K562 (cell line): ENCODE results near the gene PIGV. TPM values are rescaled to one million over a fixed set of nuclear protein-coding genes. Genes with fewer than 3 reads are reported as not detected.
"Not testable (repeated sequence)": the region's sequence is repeated elsewhere in the genome, so short reads cannot be mapped to it uniquely, and the experiment has no call there.

ENCODE experiments used
- ATAC-seq: fragments of 200-7000 bp; cut with Tn5 transposase; 3 replicates; pipeline ENCODE4 v1.9.1; 2020; ENCODE audit warnings: moderate library complexity
- BruUV-seq: library from RNA; stranded (reverse); fragments of 400-500 nt; replicated peaks from 2 replicates; lab custom pipeline; 2021; lab: Mats Ljungman, UMichigan
- CTCF ChIA-PET: fragments of 300-600 bp; formaldehyde crosslinking; extraction: SDS; loops from one replicate; lab custom pipeline; 2021; ENCODE audit warnings: low intra/inter-chr PET ratio; lab: Yijun Ruan, JAX
- POLR2A ChIA-PET: fragments of 300-600, 350-650 bp; sonication (Branson Sonifier 250); formaldehyde crosslinking; extraction: SDS; loops from one replicate; lab custom pipeline; 2021; ENCODE audit warnings: antibody characterized with exemption, inconsistent platforms; lab: Yijun Ruan, JAX
- DNase-seq, 4 experiments: peaks; one replicate each; pipeline versions ENCODE4 v3.0.0 to v3.0.0-alpha.2; 2011 to 2018; ENCODE audit warnings: low spot score in 3 of 4, mixed read lengths in 3 of 4; ENCODE audit errors: extremely low read depth in 1 of 4
- FAIRE-seq: peaks from 2 replicates; lab custom pipeline; 2011; peaks lifted over from hg19 to GRCh38; lab: Jason Lieb, UNC
- H2AFZ ChIP-seq: 2 replicates; pipeline ENCODE4 v1.6.0; 2011; ENCODE audit warnings: low read depth, low read length, control low read depth, inconsistent platforms
- H3K27ac ChIP-seq: fragments of 200-600 bp; 3 replicates; pipeline ENCODE4 v1.8.0; 2011; ENCODE audit warnings: low read depth, mild to moderate bottlenecking, control low read depth, inconsistent platforms, low read length, moderate library complexity, mixed read lengths; ENCODE audit errors: extremely low read depth
- H3K27me3 ChIP-seq, 2 experiments: fragments of 300-600 bp in 1 of 2; 2 replicates in 1 of 2; 3 replicates in 1 of 2; pipeline versions ENCODE4 v1.6.0 to v1.8.0; 2011; ENCODE audit warnings: inconsistent platforms in 2 of 2, low read length in 2 of 2, mild to moderate bottlenecking in 1 of 2, mixed read lengths in 1 of 2, moderate library complexity in 1 of 2; ENCODE audit not compliant: control insufficient read depth in 2 of 2, insufficient read depth in 2 of 2
- H3K36me3 ChIP-seq: fragments of 300-600 bp; 3 replicates; pipeline ENCODE4 v1.8.0; 2011; ENCODE audit warnings: mild to moderate bottlenecking, low read length, inconsistent platforms; ENCODE audit not compliant: control insufficient read depth, insufficient read depth
- H3K4me1 ChIP-seq, 2 experiments: fragments of 200-600 bp in 1 of 2; replicated peaks in 1 of 2; 2 replicates in 1 of 2; 3 replicates in 1 of 2; pipeline versions ENCODE4 v1.5.1 to v1.8.0; 2011; ENCODE audit warnings: inconsistent platforms in 2 of 2, low read length in 2 of 2, mild to moderate bottlenecking in 1 of 2, mixed read lengths in 1 of 2, moderate library complexity in 1 of 2; ENCODE audit not compliant: control insufficient read depth in 2 of 2, insufficient read depth in 2 of 2
- H3K4me2 ChIP-seq: 2 replicates; pipeline ENCODE4 v1.6.1; 2011; ENCODE audit warnings: low read length, control low read depth, inconsistent platforms, mixed read lengths; ENCODE audit not compliant: insufficient read depth
- H3K4me3 ChIP-seq: fragments of 200-600 bp; sonication (generic), shearing (Covaris generic); 2 replicates; pipeline ENCODE4 v1.5.1; 2016; ENCODE audit warnings: control low read depth, inconsistent platforms
- H3K79me2 ChIP-seq: fragments of 200-600 bp; 3 replicates; pipeline ENCODE4 v1.8.0; 2011; ENCODE audit warnings: low read length, inconsistent platforms; ENCODE audit not compliant: control insufficient read depth, insufficient read depth
- H3K9ac ChIP-seq, 2 experiments: 2 replicates each; pipeline versions ENCODE4 v1.6.0 to v1.6.1; 2011; ENCODE audit warnings: low read depth in 2 of 2, low read length in 2 of 2, control low read depth in 1 of 2, inconsistent platforms in 1 of 2, mild to moderate bottlenecking in 1 of 2, mixed read lengths in 1 of 2; ENCODE audit not compliant: insufficient read depth in 1 of 2
- H3K9me1 ChIP-seq: one replicate; pipeline ENCODE4 v1.6.0; 2011; ENCODE audit warnings: inconsistent platforms, mild to moderate bottlenecking, low read length, moderate library complexity; ENCODE audit not compliant: control insufficient read depth, insufficient read depth
- H3K9me3 ChIP-seq: replicated peaks from 2 replicates; pipeline ENCODE4 v1.5.1; 2011; ENCODE audit warnings: low read depth, low read length, inconsistent platforms; ENCODE audit not compliant: control insufficient read depth, insufficient read depth
- H4K20me1 ChIP-seq: replicated peaks from 2 replicates; pipeline ENCODE4 v1.6.1; 2011; ENCODE audit warnings: low read length, inconsistent platforms, mixed read lengths; ENCODE audit not compliant: control insufficient read depth, insufficient read depth
- CREB3 ChIP-seq: fragments of 450-650 bp; conservative IDR thresholded peaks from 2 replicates; pipeline ENCODE4 v1.6.1; 2016; ENCODE audit warnings: missing genetic modification characterization, low read depth, mild to moderate bottlenecking, missing compliant biosample characterization, moderate library complexity
- EP400 ChIP-seq: fragments of 450-650 bp; IDR thresholded peaks from 2 replicates; pipeline ENCODE4 v1.6.1; 2017; ENCODE audit warnings: antibody characterized with exemption, mild to moderate bottlenecking, moderate library complexity
- HEY1 ChIP-seq: fragments of 250-450 bp; sonication (Bioruptor Pico); IDR thresholded peaks from 2 replicates; pipeline ENCODE4 v1.5.0; 2020; ENCODE audit warnings: mild to moderate bottlenecking, moderate library complexity, borderline replicate concordance
- NR0B1 ChIP-seq: fragments of 450-650 bp; IDR thresholded peaks from one replicate; pipeline ENCODE4 v1.6.1; 2018; ENCODE audit warnings: mild to moderate bottlenecking, moderate library complexity; ENCODE audit not compliant: partially characterized antibody
- TBP ChIP-seq: optimal IDR thresholded peaks from 2 replicates; pipeline ENCODE3; 2011; ENCODE audit warnings: low read depth, low read length, improper control_type of control experiment
- ZNF217 ChIP-seq: sonication (generic); formaldehyde crosslinking; IDR thresholded peaks from 2 replicates; pipeline ENCODE4 v1.8.0; 2022; ENCODE audit warnings: mild to moderate bottlenecking, missing genetic modification reagents
- ZNF449 ChIP-seq: fragments of 250-450 bp; sonication (Bioruptor Pico); IDR thresholded peaks from 2 replicates; pipeline ENCODE4 v1.8.0; 2022; ENCODE audit warnings: moderate library complexity, mild to moderate bottlenecking, inconsistent platforms
- WGBS: fragments of 100-300 bp; shearing (Covaris generic); methylation state at CpG from one replicate; pipeline ENCODE4 v1.1.6; 2016; ENCODE audit warnings: low coverage, mixed read lengths; ENCODE audit not compliant: insufficient coverage; ENCODE audit errors: missing lambda C conversion rate; 5-methylcytosine and 5-hydroxymethylcytosine counted together
- in situ Hi-C: fragments of 300-500 bp; cut with MboI; formaldehyde crosslinking; loops from 4 replicates; pipeline ENCODE4 v1.15.0; 2018; ENCODE audit warnings: inconsistent platforms, mixed read lengths
- intact Hi-C: fragments of 100-400 bp; cut with micrococcal nuclease; formaldehyde crosslinking; loops from 2 replicates; pipeline ENCODE4 v1.14.2; 2022
- polyA plus RNA-seq, 8 experiments: library from polyadenylated mRNA; depleted of rRNA in 4 of 8; stranded (reverse) in 5 of 8; unstranded in 3 of 8; fragments of >200 nt; fragmentation: Nextera tagmentation in 2 of 8; fragmentation: Illumina TruSeq in 1 of 8; extraction: Ambion mirVana in 2 of 8; extraction: Trizol in 1 of 8; gene quantifications; 2 replicates each; pipeline versions ENCODE4 v1.2.1 to v1.2.3, GENCODE V29; 2011 to 2014; ENCODE audit warnings: inconsistent platforms in 1 of 8, missing spikeins in 1 of 8
- total RNA-seq, 7 experiments: library from RNA; depleted of rRNA in 6 of 7; stranded (reverse); fragments of >200 nt in 6 of 7; fragmentation: Illumina TruSeq in 2 of 7; extraction: Trizol in 2 of 7; gene quantifications; 2 replicates each; pipeline versions ENCODE4 v1.2.1 to v1.2.3, GENCODE V29; 2011 to 2021; ENCODE audit warnings: low replicate concordance in 1 of 7

Gene PIGV
- total and polyA plus RNA-seq, 9 of the 15 experiments (the other 6 are each of a cell fraction or from before 2014, with no cell fraction given), result 8.4 to 21.8 (median 11.7) TPM

- 79% methylated on average over 20 of the region's 23 CpGs for WGBS
- Histone ChIP-seq H3K79me2 (peaks cover 23% of the 10 kb centered on the region), H3K4me1 (peaks cover 14 to 20% of the 10 kb centered on the region in 2 experiments), H4K20me1 (peaks cover 16% of the 10 kb centered on the region; the same call in 1 of the 2 replicates), H3K4me2 (no peak overlapping the region), H3K9me1 (peaks cover 10% of the 10 kb centered on the region), H3K36me3 (peaks cover 79% of the 10 kb centered on the region), H3K4me3 (no peak overlapping the region), H3K9me3 (no peaks in the 10 kb centered on the region), H3K27ac (no peak overlapping the region), H2AFZ (no peak overlapping the region), H3K9ac (peak overlapping the region in 1 of 2 experiments; percentile 29; a peak in 1 of 4 replicates), H3K27me3 (no peaks in the 10 kb centered on the region)
- intact Hi-C loops (no loop called here), in situ Hi-C loops (no loop called here)
- no TSS peak for BruUV-seq
- ATAC-seq, result no peak
- FAIRE-seq, result no peak
- TF ChIP-seq ZNF449 (CRISPR knock-in tag) (no peak), TBP (no peak), NR0B1 (no peak), HEY1 (CRISPR knock-in tag) (no peak), EP400 (no peak), ZNF217 (CRISPR knock-in tag) (no peak), CREB3 (tag) (no peak)
- no peak for DNase-seq
- CTCF ChIA-PET, result interaction anchor here (0.7 kb wide), 1 partner anchor 12 kb away, joined by 3 read pairs; no protein-coding TSS in a partner anchor
- POLR2A ChIA-PET, result interaction anchor here (0.7 to 1.8 kb wide), 3 partner anchors 8 to 80 kb away, joined by 3 to 6 read pairs (median 3); partner anchors contain the start of gene NR0B2
These were observed 46.0 kb downstream of the PIGV start for GRCh38 chr1:26833432-26834405.

- H2AFZ ChIP-seq, ATAC-seq, intact Hi-C loops, H3K27me3 ChIP-seq, H3K4me3 ChIP-seq, H3K4me2 ChIP-seq, H3K79me2 ChIP-seq, H3K9me1 ChIP-seq, H3K4me1 ChIP-seq, H3K27ac ChIP-seq, H4K20me1 ChIP-seq, BruUV-seq, H3K9me3 ChIP-seq, FAIRE-seq, DNase-seq, in situ Hi-C loops, CTCF ChIA-PET: not testable (repeated sequence)
- POLR2A ChIA-PET, result interaction anchor here (1.1 to 1.8 kb wide), 3 partner anchors 9 to 13 kb away, joined by 3 to 7 read pairs (median 5); no protein-coding TSS in a partner anchor
- WGBS, result 92% methylated on average over 5 of the region's 5 CpGs
- Histone ChIP-seq H3K9ac (peak overlapping the region in 1 of 2 experiments; percentile 60; a peak in 1 of 4 replicates), H3K36me3 (peaks cover 74% of the 10 kb centered on the region)
These were observed 49.9 kb downstream of the PIGV start for GRCh38 chr1:26837665-26838064.
